Caco-2 (cell line): Measurements from ENCODE around the gene GPR162. TPM values are rescaled to one million over a fixed set of nuclear protein-coding genes. Genes with fewer than 3 reads are reported as not detected.

Experiments
- BruUV-seq: library from RNA; stranded (reverse); fragments of 400-500 nt; replicated peaks from 2 replicates; lab custom pipeline; 2021; lab: Mats Ljungman, UMichigan
- CTCF ChIA-PET: fragments of 300-600 bp; sonication (Branson Sonifier 250); formaldehyde crosslinking; loops from one replicate; lab custom pipeline; 2022; ENCODE audit warnings: antibody characterized with exemption; lab: Charles Lee
- POLR2A ChIA-PET: fragments of 300-600 bp; sonication (Branson Sonifier 250); formaldehyde crosslinking; loops from one replicate; lab custom pipeline; 2022; ENCODE audit warnings: antibody characterized with exemption; lab: Charles Lee
- DNase-seq, 2 experiments: peaks; one replicate each; pipeline versions ENCODE4 v3.0.0 to v3.0.0-alpha.2; 2020 to 2022
- H3K27me3 ChIP-seq: replicated peaks from 2 replicates; pipeline ENCODE4 v1.6.0; 2011; ENCODE audit warnings: low read length; ENCODE audit not compliant: control insufficient read depth, insufficient read depth
- H3K36me3 ChIP-seq: 2 replicates; pipeline ENCODE4 v1.5.1; 2011; ENCODE audit warnings: low read length; ENCODE audit not compliant: control insufficient read depth, insufficient read depth
- H3K4me1 ChIP-seq: fragments of 250-450 bp; sonication (Bioruptor Pico); 2 replicates; pipeline ENCODE4 v1.5.1; 2020; ENCODE audit warnings: mild to moderate bottlenecking
- H3K4me3 ChIP-seq: 2 replicates; pipeline ENCODE4 v1.5.1; 2011; ENCODE audit warnings: low read depth, mild to moderate bottlenecking, control low read depth, low read length
- H3K9me3 ChIP-seq: fragments of 250-450 bp; sonication (Bioruptor Pico); 2 replicates; pipeline ENCODE4 v1.5.1; 2020; ENCODE audit warnings: mild to moderate bottlenecking, moderate library complexity
- H3K27ac Mint-ChIP-seq: one replicate; pipeline ENCODE4 v1.8.0; 2022; ENCODE audit warnings: mixed read lengths; ENCODE audit not compliant: unreplicated experiment
- H3K27me3 Mint-ChIP-seq: one replicate; pipeline ENCODE4 v1.8.0; 2022; ENCODE audit warnings: mixed read lengths; ENCODE audit not compliant: insufficient read depth, unreplicated experiment
- H3K36me3 Mint-ChIP-seq: one replicate; pipeline ENCODE4 v1.8.0; 2022; ENCODE audit warnings: mild to moderate bottlenecking, mixed read lengths; ENCODE audit not compliant: insufficient read depth, unreplicated experiment
- H3K4me1 Mint-ChIP-seq: one replicate; pipeline ENCODE4 v1.8.0; 2022; ENCODE audit warnings: low read depth, mixed read lengths; ENCODE audit not compliant: unreplicated experiment
- H3K4me3 Mint-ChIP-seq: one replicate; pipeline ENCODE4 v1.8.0; 2022; ENCODE audit warnings: mild to moderate bottlenecking, moderate library complexity, mixed read lengths; ENCODE audit not compliant: unreplicated experiment
- H3K9me3 Mint-ChIP-seq: one replicate; pipeline ENCODE4 v1.8.0; 2022; ENCODE audit warnings: mixed read lengths; ENCODE audit not compliant: unreplicated experiment
- intact Hi-C: fragments of 100-400 bp; cut with micrococcal nuclease; formaldehyde crosslinking; loops from one replicate; pipeline ENCODE4 v1.10.0; 2022; ENCODE audit not compliant: unreplicated experiment
- total RNA-seq: library from RNA; stranded (reverse); gene quantifications from 2 replicates; pipeline ENCODE4 v1.2.3, GENCODE V29; 2022
- TF ChIP-seq, protein P1 (sequence below), 2 experiments: fragments of 200-600 bp in 1 of 2; IDR thresholded peaks; 1 replicate in 1 of 2; 2 replicates in 1 of 2; pipeline versions ENCODE4 v1.5.1 to v1.8.0; 2011 to 2022; ENCODE audit warnings: antibody characterized with exemption in 1 of 2, control low read depth in 1 of 2, inconsistent platforms in 1 of 2, low read depth in 1 of 2, low read length in 1 of 2, mild to moderate bottlenecking in 1 of 2, moderate library complexity in 1 of 2; ENCODE audit not compliant: insufficient read depth in 1 of 2, severe bottlenecking in 1 of 2, unreplicated experiment in 1 of 2

The GPR162 gene
- total RNA-seq, 1 experiment from 2014 or later, result 1.2 TPM

DNA sequence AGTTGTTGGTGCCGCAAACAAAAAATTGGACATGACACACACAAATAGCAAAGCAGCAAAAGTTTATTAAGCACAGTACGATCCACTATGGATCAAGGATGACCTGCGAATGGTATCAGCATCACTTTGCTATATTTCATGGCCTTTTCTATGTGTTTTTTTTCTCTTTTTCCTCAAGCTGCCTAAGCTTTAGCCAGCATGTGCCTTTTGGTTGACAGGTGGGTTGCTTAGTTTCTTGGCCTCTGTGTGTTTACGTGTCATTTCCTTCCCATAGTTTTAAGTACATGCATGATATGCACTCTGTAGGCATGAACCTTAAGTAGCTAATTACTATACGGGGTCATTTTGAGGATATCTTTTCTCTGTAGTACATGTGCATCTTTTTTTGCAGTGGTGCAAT is 22.5 kb upstream of the GPR162 start:
- H3K27me3 ChIP-seq, result no peaks in the 10 kb centered on the region
- no peaks in the 10 kb centered on the region for H3K27me3 Mint-ChIP-seq
- H3K9me3 ChIP-seq, result peaks cover 1% of the 10 kb centered on the region
- TF ChIP-seq, protein P1, sequence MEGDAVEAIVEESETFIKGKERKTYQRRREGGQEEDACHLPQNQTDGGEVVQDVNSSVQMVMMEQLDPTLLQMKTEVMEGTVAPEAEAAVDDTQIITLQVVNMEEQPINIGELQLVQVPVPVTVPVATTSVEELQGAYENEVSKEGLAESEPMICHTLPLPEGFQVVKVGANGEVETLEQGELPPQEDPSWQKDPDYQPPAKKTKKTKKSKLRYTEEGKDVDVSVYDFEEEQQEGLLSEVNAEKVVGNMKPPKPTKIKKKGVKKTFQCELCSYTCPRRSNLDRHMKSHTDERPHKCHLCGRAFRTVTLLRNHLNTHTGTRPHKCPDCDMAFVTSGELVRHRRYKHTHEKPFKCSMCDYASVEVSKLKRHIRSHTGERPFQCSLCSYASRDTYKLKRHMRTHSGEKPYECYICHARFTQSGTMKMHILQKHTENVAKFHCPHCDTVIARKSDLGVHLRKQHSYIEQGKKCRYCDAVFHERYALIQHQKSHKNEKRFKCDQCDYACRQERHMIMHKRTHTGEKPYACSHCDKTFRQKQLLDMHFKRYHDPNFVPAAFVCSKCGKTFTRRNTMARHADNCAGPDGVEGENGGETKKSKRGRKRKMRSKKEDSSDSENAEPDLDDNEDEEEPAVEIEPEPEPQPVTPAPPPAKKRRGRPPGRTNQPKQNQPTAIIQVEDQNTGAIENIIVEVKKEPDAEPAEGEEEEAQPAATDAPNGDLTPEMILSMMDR (IDR thresholded peaks at IDR 0.05; ENCODE audit: insufficient read depth in 1 of 2, low read depth in 1 of 2, low read length in 1 of 2, severe bottlenecking in 1 of 2, unreplicated experiment in 1 of 2), result no peak
- BruUV-seq, result no TSS peak
- no peaks in the 10 kb centered on the region for H3K36me3 ChIP-seq
- peaks cover 21% of the 10 kb centered on the region for H3K4me1 Mint-ChIP-seq
- peaks cover 11% of the 10 kb centered on the region for H3K9me3 Mint-ChIP-seq
- CTCF ChIA-PET, result no interaction called here
- H3K36me3 Mint-ChIP-seq, result no peaks in the 10 kb centered on the region
- H3K27ac Mint-ChIP-seq, result no peak overlapping the region
- DNase-seq, result no peak
- H3K4me3 Mint-ChIP-seq, result no peak overlapping the region
- POLR2A ChIA-PET, result no interaction called here
- no peaks in the 10 kb centered on the region for H3K4me1 ChIP-seq
- intact Hi-C loops, result no loop called here
- H3K4me3 ChIP-seq, result no peak overlapping the region

DNA sequence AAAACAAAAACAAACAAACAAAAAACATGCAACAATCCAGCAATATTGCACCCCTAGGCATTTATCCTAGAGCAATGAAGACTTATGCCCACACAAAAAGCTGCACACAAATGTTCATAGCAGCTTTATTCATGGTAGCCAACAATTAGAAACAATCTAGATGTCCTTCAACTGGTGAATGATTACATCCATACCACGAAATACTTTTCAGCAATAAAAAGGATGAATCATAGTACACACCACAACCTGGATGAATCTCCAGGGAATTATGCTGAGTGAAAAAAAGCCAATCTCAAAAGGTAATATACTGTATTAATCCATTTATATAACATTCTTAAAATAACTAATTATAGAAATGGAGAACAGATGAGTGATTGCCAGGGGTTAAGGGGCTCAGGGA is 14.5 kb upstream of the GPR162 start:
- Histone ChIP-seq H3K4me1 (no peaks in the 10 kb centered on the region; the same call in 1 of the 2 replicates), H3K27me3 (no peaks in the 10 kb centered on the region), H3K9me3 (peaks cover 4% of the 10 kb centered on the region), H3K4me3 (no peak overlapping the region), H3K36me3 (no peaks in the 10 kb centered on the region)
- Mint-ChIP-seq H3K27ac (no peak overlapping the region), H3K36me3 (no peaks in the 10 kb centered on the region), H3K4me3 (no peak overlapping the region), H3K27me3 (no peaks in the 10 kb centered on the region), H3K9me3 (no peaks in the 10 kb centered on the region), H3K4me1 (peaks cover 10% of the 10 kb centered on the region)
- TF ChIP-seq, protein P1 (IDR thresholded peaks at IDR 0.05; ENCODE audit: insufficient read depth in 1 of 2, low read depth in 1 of 2, low read length in 1 of 2, severe bottlenecking in 1 of 2, unreplicated experiment in 1 of 2), result no peak
- DNase-seq, result no peak
- ChIA-PET POLR2A (interaction anchor here (0.6 to 0.7 kb wide), 2 partner anchors 33 to 53 kb away, joined by 3 to 12 read pairs; no protein-coding TSS in a partner anchor), CTCF (no interaction called here)
- intact Hi-C loops, result no loop called here
- no TSS peak for BruUV-seq

DNA sequence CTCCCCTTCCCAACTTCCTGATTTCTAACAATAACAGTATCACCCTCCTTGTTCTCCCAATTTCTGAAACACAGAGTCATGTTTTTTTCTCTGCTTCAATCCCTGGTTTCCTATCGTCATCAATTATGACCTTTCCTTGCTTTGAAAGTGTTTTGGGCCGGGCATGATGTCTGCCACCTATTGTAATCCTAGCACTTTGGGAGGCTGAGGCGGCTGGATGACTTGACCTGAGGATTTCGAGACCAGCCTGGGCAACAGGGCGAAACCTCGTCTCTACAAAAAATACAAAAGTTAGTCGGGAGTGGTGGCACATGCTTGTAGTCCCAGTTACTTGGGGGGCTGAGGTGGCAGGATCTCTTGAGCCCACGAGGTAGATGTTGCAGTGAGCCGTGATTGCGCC is 12.6 kb upstream of the GPR162 start:
- no peak overlapping the region for H3K4me3 Mint-ChIP-seq
- Histone ChIP-seq H3K36me3 (no peaks in the 10 kb centered on the region), H3K4me3 (no peak overlapping the region), H3K27me3 (no peaks in the 10 kb centered on the region), H3K4me1 (no peaks in the 10 kb centered on the region; the same call in 1 of the 2 replicates), H3K9me3 (peaks cover 3% of the 10 kb centered on the region)
- intact Hi-C loops, result no loop called here
- no peaks in the 10 kb centered on the region for H3K27me3 Mint-ChIP-seq
- H3K9me3 Mint-ChIP-seq, result no peaks in the 10 kb centered on the region
- H3K36me3 Mint-ChIP-seq, result no peaks in the 10 kb centered on the region
- TF ChIP-seq, protein P1 (IDR thresholded peaks at IDR 0.05; ENCODE audit: insufficient read depth in 1 of 2, low read depth in 1 of 2, low read length in 1 of 2, severe bottlenecking in 1 of 2, unreplicated experiment in 1 of 2), result no peak
- ChIA-PET POLR2A (no interaction called here), CTCF (no interaction called here)
- H3K4me1 Mint-ChIP-seq, result peaks cover 10% of the 10 kb centered on the region
- no TSS peak for BruUV-seq
- H3K27ac Mint-ChIP-seq, result no peak overlapping the region
- no peak for DNase-seq
